ENCODE results near the gene RCVRN. TPM values are rescaled to one million over a fixed set of nuclear protein-coding genes. Genes with fewer than 3 reads are reported as not detected.

RCVRN gene
- total RNA-seq, 1 experiment from 2014 or later: not detected

- Histone ChIP-seq H3K27me3 (ENCODE audit: low read length) (no peaks in the 10 kb centered on the region), H3K4me1 (ENCODE audit: low read length) (no peaks in the 10 kb centered on the region), H3K4me3 (ENCODE audit: low read length) (no peak overlapping the region), H3K9ac (ENCODE audit: low read length) (no peak overlapping the region), H3K79me2 (ENCODE audit: low read length) (no peaks in the 10 kb centered on the region), H2AFZ (ENCODE audit: low read length) (no peak overlapping the region), H3K27ac (ENCODE audit: low read length) (no peak overlapping the region), H3K4me2 (ENCODE audit: low read depth, low read length, poor library complexity, severe bottlenecking) (no peak overlapping the region), H4K20me1 (ENCODE audit: insufficient read depth, low read depth, low read length) (no peaks in the 10 kb centered on the region), H3K9me2 (replicated peaks; ENCODE audit: insufficient read depth, low read length) (no peaks in the 10 kb centered on the region), H3K9me3 (ENCODE audit: low read length) (no peaks in the 10 kb centered on the region), H3K36me3 (ENCODE audit: insufficient read depth, low read length) (no peaks in the 10 kb centered on the region)
- DNase-seq: no peak
Observed at GRCh38 chr17:9872852-9873251, 32.2 kb downstream of the RCVRN start.

GRCh38 chr17:9868552-9868951 is 36.5 kb downstream of the RCVRN start:
- H3K79me2 ChIP-seq (ENCODE audit: low read length): no peaks in the 10 kb centered on the region

GRCh38 chr17:9865586-9865985 is 39.5 kb downstream of the RCVRN start:
- H3K4me1 ChIP-seq (ENCODE audit: low read length): no peaks in the 10 kb centered on the region
- no peaks in the 10 kb centered on the region for H3K79me2 ChIP-seq (ENCODE audit: low read length)
- H3K4me3 ChIP-seq (ENCODE audit: low read length): no peak overlapping the region
- H3K9ac ChIP-seq (ENCODE audit: low read length): no peak overlapping the region
- H3K9me3 ChIP-seq (ENCODE audit: low read length): no peaks in the 10 kb centered on the region
- H3K9me2 ChIP-seq (replicated peaks; ENCODE audit: insufficient read depth, low read length): no peaks in the 10 kb centered on the region
- H3K27ac ChIP-seq (ENCODE audit: low read length): no peak overlapping the region
- no peak overlapping the region for H2AFZ ChIP-seq (ENCODE audit: low read length)
- H3K36me3 ChIP-seq (ENCODE audit: insufficient read depth, low read length): no peaks in the 10 kb centered on the region
- no peaks in the 10 kb centered on the region for H4K20me1 ChIP-seq (ENCODE audit: insufficient read depth, low read depth, low read length)
- no peak for DNase-seq
- peaks cover 7% of the 10 kb centered on the region for H3K27me3 ChIP-seq (ENCODE audit: low read length)
- no peak overlapping the region for H3K4me2 ChIP-seq (ENCODE audit: low read depth, low read length, poor library complexity, severe bottlenecking)

More at GRCh38 chr17:9868552-9868951, 36.5 kb downstream of the RCVRN start:
- Histone ChIP-seq H3K4me2 (ENCODE audit: low read depth, low read length, poor library complexity, severe bottlenecking) (no peak overlapping the region), H3K36me3 (ENCODE audit: insufficient read depth, low read length) (no peaks in the 10 kb centered on the region), H4K20me1 (ENCODE audit: insufficient read depth, low read depth, low read length) (no peaks in the 10 kb centered on the region), H3K27ac (ENCODE audit: low read length) (no peak overlapping the region), H3K4me3 (ENCODE audit: low read length) (no peak overlapping the region), H3K9me2 (replicated peaks; ENCODE audit: insufficient read depth, low read length) (no peaks in the 10 kb centered on the region), H2AFZ (ENCODE audit: low read length) (no peak overlapping the region), H3K27me3 (ENCODE audit: low read length) (no peaks in the 10 kb centered on the region; the same call in 1 of the 2 replicates), H3K4me1 (ENCODE audit: low read length) (no peaks in the 10 kb centered on the region), H3K9me3 (ENCODE audit: low read length) (no peaks in the 10 kb centered on the region), H3K9ac (ENCODE audit: low read length) (no peak overlapping the region)
- no peak for DNase-seq

- DNase-seq: no peak
- H3K27ac ChIP-seq (ENCODE audit: low read length): no peak overlapping the region
- no peaks in the 10 kb centered on the region for H4K20me1 ChIP-seq (ENCODE audit: insufficient read depth, low read depth, low read length)
- no peak overlapping the region for H2AFZ ChIP-seq (ENCODE audit: low read length)
- H3K9ac ChIP-seq (ENCODE audit: low read length): no peak overlapping the region
- no peaks in the 10 kb centered on the region for H3K9me2 ChIP-seq (replicated peaks; ENCODE audit: insufficient read depth, low read length)
- no peak overlapping the region for H3K4me2 ChIP-seq (ENCODE audit: low read depth, low read length, poor library complexity, severe bottlenecking)
- peaks cover 10% of the 10 kb centered on the region for H3K27me3 ChIP-seq (ENCODE audit: low read length)
- no peak overlapping the region for H3K4me3 ChIP-seq (ENCODE audit: low read length)
- no peaks in the 10 kb centered on the region for H3K4me1 ChIP-seq (ENCODE audit: low read length)
- 0 out of 2 replicates have a peak, but pooled peaks cover 2% of the 10 kb centered on the region for H3K9me3 ChIP-seq (ENCODE audit: low read length)
- no peaks in the 10 kb centered on the region for H3K79me2 ChIP-seq (ENCODE audit: low read length)
- no peaks in the 10 kb centered on the region for H3K36me3 ChIP-seq (ENCODE audit: insufficient read depth, low read length)
Observed at GRCh38 chr17:9862949-9863348, 42.1 kb downstream of the RCVRN start.

GRCh38 chr17:9862220-9862619 is 42.9 kb downstream of the RCVRN start:
- H3K9ac ChIP-seq (ENCODE audit: low read length): no peak overlapping the region
- 0 out of 2 replicates have a peak, but pooled peaks cover 4% of the 10 kb centered on the region for H3K9me3 ChIP-seq (ENCODE audit: low read length)
- H3K79me2 ChIP-seq (ENCODE audit: low read length): no peaks in the 10 kb centered on the region
- no peak overlapping the region for H3K4me3 ChIP-seq (ENCODE audit: low read length)
- H3K4me1 ChIP-seq (ENCODE audit: low read length): no peaks in the 10 kb centered on the region
- H3K4me2 ChIP-seq (ENCODE audit: low read depth, low read length, poor library complexity, severe bottlenecking): no peak overlapping the region
- no peak overlapping the region for H3K27ac ChIP-seq (ENCODE audit: low read length)
- DNase-seq: no peak
- no peaks in the 10 kb centered on the region for H3K36me3 ChIP-seq (ENCODE audit: insufficient read depth, low read length)
- no peak overlapping the region for H2AFZ ChIP-seq (ENCODE audit: low read length)
- H3K9me2 ChIP-seq (replicated peaks; ENCODE audit: insufficient read depth, low read length): no peaks in the 10 kb centered on the region
- no peaks in the 10 kb centered on the region for H4K20me1 ChIP-seq (ENCODE audit: insufficient read depth, low read depth, low read length)
- H3K27me3 ChIP-seq (ENCODE audit: low read length): peaks cover 10% of the 10 kb centered on the region

GRCh38 chr17:9860851-9861250 is 44.2 kb downstream of the RCVRN start:
- Histone ChIP-seq H3K9me3 (ENCODE audit: low read length) (0 out of 2 replicates have a peak, but pooled peaks cover 4% of the 10 kb centered on the region), H3K9me2 (replicated peaks; ENCODE audit: insufficient read depth, low read length) (no peaks in the 10 kb centered on the region), H3K27ac (ENCODE audit: low read length) (no peak overlapping the region), H3K4me1 (ENCODE audit: low read length) (no peaks in the 10 kb centered on the region), H3K27me3 (ENCODE audit: low read length) (peaks cover 10% of the 10 kb centered on the region; the same call in 1 of the 2 replicates), H3K9ac (ENCODE audit: low read length) (no peak overlapping the region), H3K4me3 (ENCODE audit: low read length) (no peak overlapping the region), H4K20me1 (ENCODE audit: insufficient read depth, low read depth, low read length) (no peaks in the 10 kb centered on the region), H2AFZ (ENCODE audit: low read length) (no peak overlapping the region), H3K79me2 (ENCODE audit: low read length) (no peaks in the 10 kb centered on the region), H3K4me2 (ENCODE audit: low read depth, low read length, poor library complexity, severe bottlenecking) (no peak overlapping the region), H3K36me3 (ENCODE audit: insufficient read depth, low read length) (no peaks in the 10 kb centered on the region)
- DNase-seq: no peak

GRCh38 chr17:9859781-9860180 is 45.3 kb downstream of the RCVRN start:
- H3K4me1 ChIP-seq (ENCODE audit: low read length): no peaks in the 10 kb centered on the region
- H3K9me3 ChIP-seq (ENCODE audit: low read length): 0 out of 2 replicates have a peak, but pooled peaks cover 4% of the 10 kb centered on the region
- no peaks in the 10 kb centered on the region for H3K36me3 ChIP-seq (ENCODE audit: insufficient read depth, low read length)
- no peaks in the 10 kb centered on the region for H3K9me2 ChIP-seq (replicated peaks; ENCODE audit: insufficient read depth, low read length)
- H2AFZ ChIP-seq (ENCODE audit: low read length): no peak overlapping the region
- H3K27me3 ChIP-seq (ENCODE audit: low read length): peaks cover 10% of the 10 kb centered on the region; the same call in 1 of the 2 replicates
- H4K20me1 ChIP-seq (ENCODE audit: insufficient read depth, low read depth, low read length): no peaks in the 10 kb centered on the region
- H3K79me2 ChIP-seq (ENCODE audit: low read length): no peaks in the 10 kb centered on the region
- H3K4me2 ChIP-seq (ENCODE audit: low read depth, low read length, poor library complexity, severe bottlenecking): no peak overlapping the region
- no peak overlapping the region for H3K9ac ChIP-seq (ENCODE audit: low read length)
- no peak overlapping the region for H3K27ac ChIP-seq (ENCODE audit: low read length)
- DNase-seq: no peak
- H3K4me3 ChIP-seq (ENCODE audit: low read length): no peak overlapping the region

- Histone ChIP-seq H4K20me1 (ENCODE audit: insufficient read depth, low read depth, low read length) (no peaks in the 10 kb centered on the region), H3K4me1 (ENCODE audit: low read length) (no peaks in the 10 kb centered on the region), H3K9ac (ENCODE audit: low read length) (no peak overlapping the region), H3K9me2 (replicated peaks; ENCODE audit: insufficient read depth, low read length) (no peaks in the 10 kb centered on the region), H3K79me2 (ENCODE audit: low read length) (no peaks in the 10 kb centered on the region), H3K36me3 (ENCODE audit: insufficient read depth, low read length) (no peaks in the 10 kb centered on the region), H3K27ac (ENCODE audit: low read length) (no peak overlapping the region), H2AFZ (ENCODE audit: low read length) (no peak overlapping the region), H3K9me3 (ENCODE audit: low read length) (0 out of 2 replicates have a peak, but pooled peaks cover 4% of the 10 kb centered on the region), H3K4me3 (ENCODE audit: low read length) (no peak overlapping the region), H3K4me2 (ENCODE audit: low read depth, low read length, poor library complexity, severe bottlenecking) (no peak overlapping the region), H3K27me3 (ENCODE audit: low read length) (no peaks in the 10 kb centered on the region)
- DNase-seq: no peak
Observed at GRCh38 chr17:9855036-9855435, 50.0 kb downstream of the RCVRN start.
